Inflammatory macrophage (primary cell): ENCODE measurements around the gene DDX50.
"Not testable (repeated sequence)": the region's sequence is repeated elsewhere in the genome, so short reads cannot be mapped to it uniquely, and the experiment has no call there.

ENCODE experiments used
- DNase-seq, 2 donors: peaks; one replicate each; pipeline ENCODE4 v3.0.0-alpha.2; 2020 to 2022

DDX50 gene

DNA sequence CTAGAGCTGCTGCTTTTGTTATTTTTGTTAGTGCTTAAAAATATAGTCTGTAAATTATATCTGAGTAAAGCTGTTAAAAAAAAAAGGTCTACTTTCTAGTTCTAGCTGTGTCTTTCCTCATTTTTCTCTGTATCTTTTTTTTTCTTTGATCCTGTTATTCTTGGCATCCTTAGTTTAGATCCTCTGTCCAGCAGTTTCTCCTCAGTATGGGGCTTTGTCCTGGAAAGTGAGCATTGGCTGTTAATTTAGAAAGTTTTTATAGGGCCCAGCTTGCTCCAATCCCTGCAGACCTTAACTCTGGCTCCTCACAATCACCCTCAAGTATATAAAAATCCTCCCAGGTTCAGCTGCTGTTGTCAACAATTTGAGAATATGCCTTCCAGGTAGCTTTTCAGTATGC lies 23.5 kb downstream of the DDX50 start:
- DNase-seq: no peak

DNA sequence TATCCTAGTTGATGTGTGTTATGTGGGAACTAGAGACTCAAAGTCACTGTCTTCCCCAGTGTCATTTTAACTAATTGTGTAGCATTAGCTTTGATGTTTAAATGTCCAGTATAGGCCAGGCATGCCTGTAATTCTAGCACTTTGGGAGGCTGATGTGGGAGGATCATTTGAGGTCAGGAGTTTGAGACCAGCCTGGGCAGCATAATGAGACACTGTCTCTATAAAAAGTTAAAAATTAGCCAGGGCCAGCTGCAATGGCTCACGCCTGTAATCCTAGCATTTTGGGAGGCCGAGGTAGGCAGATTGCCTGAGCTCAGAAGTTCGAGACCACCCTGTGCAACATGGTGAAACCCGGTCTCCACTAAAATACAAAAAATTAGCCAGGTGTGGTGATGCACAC lies 24.4 kb downstream of the DDX50 start:
- no peak for DNase-seq

- DNase-seq: not testable (repeated sequence)
These were observed 28.0 kb downstream of the DDX50 start for GRCh38 chr10:68929157-68929556.

DNA sequence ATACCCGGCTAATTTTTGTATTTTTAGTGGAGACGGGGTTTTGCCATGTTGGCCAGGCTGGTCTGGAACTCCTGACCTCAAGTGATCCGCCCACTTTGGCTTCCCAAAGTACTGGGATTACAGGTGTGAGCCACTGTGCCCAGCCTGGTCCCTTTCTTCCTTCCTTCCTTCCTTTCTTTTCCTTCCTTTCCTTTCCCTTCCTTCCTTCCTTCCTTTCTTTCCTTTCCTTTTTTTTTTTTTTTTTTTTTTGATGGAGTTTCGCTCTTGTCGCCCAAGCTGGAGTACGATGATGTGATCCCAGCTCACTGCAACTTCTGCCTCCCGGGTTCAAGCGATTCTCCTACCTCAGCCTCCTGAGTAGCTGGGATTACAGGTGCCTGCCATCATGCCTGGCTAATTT lies 28.8 kb downstream of the DDX50 start:
- DNase-seq: not testable (repeated sequence)

GRCh38 chr10:68932860-68933259 lies 31.7 kb downstream of the DDX50 start:
- DNase-seq: not testable (repeated sequence)

GRCh38 chr10:68934994-68935393 lies 33.9 kb downstream of the DDX50 start:
- no peak for DNase-seq

GRCh38 chr10:68938117-68938516 lies 37.0 kb downstream of the DDX50 start:
- DNase-seq: no peak

DNA sequence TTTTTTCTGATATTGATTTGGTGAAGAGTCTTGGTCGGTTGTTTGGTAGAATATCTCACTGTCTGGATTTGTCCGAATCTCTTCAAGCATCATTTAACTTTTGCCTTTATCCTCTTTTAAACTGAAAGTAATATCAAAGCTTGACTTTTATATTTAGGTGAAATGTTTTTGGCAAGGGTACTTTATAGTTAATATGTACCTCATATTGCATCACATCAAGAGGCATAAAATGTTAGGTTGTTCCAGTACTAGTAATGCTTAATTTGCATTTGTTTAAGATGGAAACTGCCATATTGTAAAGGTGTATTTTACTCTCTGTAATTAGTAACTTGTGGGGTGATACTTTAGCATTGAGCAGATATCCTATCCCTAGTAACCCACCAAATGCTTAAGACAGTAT lies 37.8 kb downstream of the DDX50 start:
- no peak for DNase-seq

GRCh38 chr10:68940917-68941316 lies 39.8 kb downstream of the DDX50 start:
- DNase-seq: not testable (repeated sequence)

DNA sequence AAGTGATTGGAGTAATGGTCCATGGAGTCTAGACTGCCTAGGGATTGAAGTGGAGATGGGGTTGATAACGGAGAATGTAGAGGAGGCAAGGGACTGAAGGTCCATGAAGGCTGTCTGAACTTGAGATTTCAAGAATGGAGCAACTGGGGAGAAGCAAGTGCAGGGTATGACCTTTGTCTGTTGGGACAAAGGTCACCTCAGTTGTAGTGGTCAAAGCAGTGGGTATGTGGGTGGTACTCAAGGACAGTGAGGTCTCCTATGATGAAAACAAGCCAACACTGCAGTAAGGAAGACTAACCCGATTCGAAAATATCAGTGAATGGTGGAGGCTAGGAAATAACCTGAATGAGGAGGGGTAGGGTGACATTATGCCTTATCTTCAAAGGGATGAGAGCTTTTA lies 49.5 kb downstream of the DDX50 start:
- DNase-seq: no peak

GRCh38 chr10:68954904-68955303 lies 53.8 kb downstream of the DDX50 start:
- no peak for DNase-seq

DNA sequence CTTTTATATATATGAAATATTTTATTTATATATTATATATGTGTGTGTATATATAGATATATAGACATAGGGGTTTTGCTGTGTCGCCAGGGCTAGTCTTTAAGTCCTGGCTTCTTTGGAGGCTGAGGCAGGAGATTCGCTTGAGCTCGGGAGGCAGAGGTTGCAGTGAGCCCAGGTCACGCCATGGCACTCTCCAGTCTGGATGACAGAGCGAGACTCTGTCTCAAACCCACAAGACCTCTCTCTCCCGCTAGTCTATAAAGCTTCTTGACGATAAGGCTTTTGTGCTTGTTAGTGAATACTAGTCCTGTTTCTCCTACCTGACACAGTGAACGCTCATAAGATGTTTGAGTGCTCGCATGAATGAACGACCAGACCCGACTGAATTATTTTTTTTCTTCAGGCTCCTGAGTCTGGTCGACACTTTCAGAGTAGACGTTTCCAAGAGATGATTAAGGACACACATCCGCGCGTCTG lies 54.3 kb downstream of the DDX50 start:
- peak in 1 of 2 donors; percentile 30 for DNase-seq

GRCh38 chr10:68955832-68956532 lies 54.9 kb downstream of the DDX50 start, which contains the start of gene DDX21:
Gene DDX21 (plus strand): TSS chr10:68956170. CDS start chr10:68956226, 56 bp downstream.
- peak; percentile 93 to 95 for DNase-seq

DNA sequence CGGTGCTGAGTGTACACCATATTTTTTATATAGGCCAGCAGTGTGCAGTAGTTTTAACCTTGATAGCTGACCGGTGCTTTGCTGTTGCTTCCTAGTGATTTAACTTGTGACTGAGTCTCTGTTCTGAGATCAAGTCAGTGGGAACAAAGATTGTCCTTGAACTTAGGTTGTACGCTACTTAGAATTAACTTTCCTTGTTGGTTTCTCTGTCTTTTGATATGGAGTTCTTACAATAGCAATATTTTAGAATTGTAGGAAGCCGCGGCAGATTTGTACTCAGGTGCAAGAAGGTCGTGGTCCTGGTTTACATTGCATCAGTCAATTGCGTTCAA lies 56.1 kb downstream of the DDX50 start:
- no peak for DNase-seq

- DNase-seq: no peak
These were observed 56.5 kb downstream of the DDX50 start for GRCh38 chr10:68957654-68958053.

DNA sequence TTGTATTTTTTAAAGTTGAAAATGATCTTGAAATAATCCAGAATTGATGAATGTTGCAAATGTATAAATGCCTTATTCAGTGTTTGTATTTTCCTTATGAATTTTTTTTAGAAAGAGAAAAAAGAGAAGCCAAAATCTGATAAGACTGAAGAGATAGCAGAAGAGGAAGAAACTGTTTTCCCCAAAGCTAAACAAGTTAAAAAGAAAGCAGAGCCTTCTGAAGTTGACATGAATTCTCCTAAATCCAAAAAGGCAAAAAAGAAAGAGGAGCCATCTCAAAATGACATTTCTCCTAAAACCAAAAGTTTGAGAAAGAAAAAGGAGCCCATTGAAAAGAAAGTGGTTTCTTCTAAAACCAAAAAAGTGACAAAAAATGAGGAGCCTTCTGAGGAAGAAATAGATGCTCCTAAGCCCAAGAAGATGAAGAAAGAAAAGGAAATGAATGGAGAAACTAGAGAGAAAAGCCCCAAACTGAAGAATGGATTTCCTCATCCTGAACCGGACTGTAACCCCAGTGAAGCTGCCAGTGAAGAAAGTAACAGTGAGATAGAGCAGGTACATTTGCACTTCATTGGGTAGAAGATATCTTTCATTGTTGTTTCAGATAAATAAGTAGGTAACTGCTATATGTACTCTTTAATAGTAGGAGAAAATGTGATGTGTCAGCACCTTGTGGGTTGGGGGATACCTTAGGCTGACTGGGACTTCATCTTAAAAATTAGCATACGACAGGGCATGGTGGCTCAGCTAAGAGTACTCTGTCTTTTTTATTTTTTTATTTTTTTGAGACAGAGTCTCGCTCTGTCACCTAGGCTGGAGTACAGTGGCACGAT lies 58.8 kb downstream of the DDX50 start:
- no peak for DNase-seq

DNA sequence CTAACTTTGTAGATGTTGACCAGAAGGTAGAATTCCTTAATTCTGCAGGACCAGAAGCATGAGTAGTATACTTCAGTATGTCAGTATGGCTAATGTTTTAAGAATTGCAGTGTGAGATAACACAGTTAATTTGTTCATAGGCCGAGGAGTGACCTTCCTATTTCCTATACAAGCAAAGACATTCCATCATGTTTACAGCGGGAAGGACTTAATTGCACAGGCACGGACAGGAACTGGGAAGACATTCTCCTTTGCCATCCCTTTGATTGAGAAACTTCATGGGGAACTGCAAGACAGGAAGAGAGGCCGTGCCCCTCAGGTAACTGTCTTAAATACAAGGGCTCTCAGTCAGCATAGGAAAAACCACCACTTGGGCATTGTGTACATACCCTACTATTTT lies 62.0 kb downstream of the DDX50 start:
- DNase-seq: no peak

DNA sequence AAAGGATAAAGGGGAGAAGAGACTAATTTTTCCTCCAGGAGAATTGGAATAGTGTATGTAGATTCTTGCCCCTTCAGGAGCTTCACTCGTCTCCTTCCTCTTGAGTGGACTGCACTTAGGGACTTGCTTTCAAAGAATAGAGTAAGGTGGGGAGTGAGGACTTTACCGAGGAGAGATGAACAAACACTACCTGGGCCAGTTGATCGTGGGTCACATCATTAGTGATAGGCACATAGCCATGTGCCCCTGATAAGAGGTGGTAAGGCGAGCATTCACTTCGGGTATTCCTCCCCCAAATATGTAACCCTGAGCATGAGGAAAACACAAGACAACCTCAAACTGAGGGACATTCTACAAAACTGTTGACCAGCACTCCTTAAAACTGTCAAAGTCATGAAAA lies 72.9 kb downstream of the DDX50 start:
- DNase-seq: no peak

DNA sequence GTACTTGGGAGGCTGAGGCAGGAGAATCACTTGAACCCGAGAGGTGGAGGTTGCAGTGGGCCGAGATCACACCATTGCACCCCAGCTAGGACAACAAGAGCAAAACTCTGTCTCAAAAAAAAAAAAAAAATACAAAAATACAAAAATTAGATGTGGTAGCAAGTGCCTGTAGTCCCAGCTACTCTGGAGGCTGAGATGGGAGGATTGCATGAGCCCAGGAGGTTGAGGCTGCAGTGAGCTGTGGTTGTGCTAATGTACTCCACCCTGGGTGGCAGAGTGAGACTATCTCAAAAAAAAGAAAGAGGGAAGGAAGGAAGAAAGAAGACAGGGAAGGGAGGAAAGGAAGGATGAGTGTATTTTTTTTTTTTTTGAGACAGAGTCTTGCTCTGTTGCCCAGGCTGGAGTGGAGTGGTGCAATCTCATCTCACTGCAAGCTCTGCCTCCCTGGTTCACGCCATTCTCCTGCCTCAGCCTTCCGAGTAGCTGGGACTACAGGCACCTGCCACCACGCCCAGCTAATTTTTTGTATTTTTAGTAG lies 74.9 kb downstream of the DDX50 start:
- not testable (repeated sequence) for DNase-seq

DNA sequence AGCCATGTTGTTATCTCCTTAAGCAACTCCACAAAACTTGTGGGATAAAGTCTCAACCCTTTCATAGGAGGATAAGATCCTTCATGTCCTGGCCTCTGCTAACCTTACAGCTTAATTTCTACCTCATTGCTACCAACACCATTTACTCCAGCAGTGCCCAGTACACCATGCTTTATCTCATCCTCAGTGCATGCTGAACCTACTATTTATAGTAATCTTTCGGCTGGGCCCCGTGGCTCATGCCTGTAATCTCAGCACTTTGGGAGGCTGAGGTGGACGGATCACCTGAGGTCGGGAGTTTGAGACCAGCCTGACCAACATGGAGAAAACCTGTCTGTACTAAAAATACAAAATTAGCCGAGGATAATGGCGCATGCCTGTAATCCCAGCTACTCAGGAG lies 78.6 kb downstream of the DDX50 start:
- DNase-seq: not testable (repeated sequence)

GRCh38 chr10:68981074-68981473 lies 80.0 kb downstream of the DDX50 start:
- DNase-seq: peak in 1 of 2 donors; percentile 8

DNA sequence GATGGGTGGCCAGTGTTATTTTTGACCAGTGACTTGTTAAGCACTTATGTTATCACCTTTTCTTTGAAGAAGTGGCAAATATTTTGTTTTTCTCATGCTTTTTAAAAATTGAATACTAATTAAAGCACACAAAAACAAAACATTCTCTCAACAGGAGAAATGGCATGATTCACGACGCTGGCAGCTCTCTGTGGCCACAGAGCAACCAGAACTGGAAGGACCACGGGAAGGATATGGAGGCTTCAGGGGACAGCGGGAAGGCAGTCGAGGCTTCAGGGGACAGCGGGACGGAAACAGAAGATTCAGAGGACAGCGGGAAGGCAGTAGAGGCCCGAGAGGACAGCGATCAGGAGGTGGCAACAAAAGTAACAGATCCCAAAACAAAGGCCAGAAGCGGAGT lies 81.3 kb downstream of the DDX50 start:
- no peak for DNase-seq

- no peak for DNase-seq
These were observed 86.5 kb downstream of the DDX50 start for GRCh38 chr10:68987611-68988010.
